Measurements from ENCODE around the gene WWOX.

GRCh38 chr16:78179666-78180065 lies 80.2 kb downstream of the WWOX start:
- TF ChIP-seq POLR2A (IDR thresholded peaks at IDR 0.05; ENCODE audit: low read length) (no peak), GATA1 (IDR thresholded peaks at IDR 0.05; ENCODE audit: low read depth, low read length) (no peak)
